GM12878 (cell line): ENCODE measurements around the gene NOD2. TPM values are rescaled to one million over a fixed set of nuclear protein-coding genes. Genes with fewer than 3 reads are reported as not detected.

Source experiments
- BHLHE40 ChIP-seq, 2 experiments: fragments of 450-650 bp in 1 of 2; IDR thresholded peaks; 2 replicates each; pipeline ENCODE4 v1.6.1; 2011 to 2017; ENCODE audit warnings: low read depth in 2 of 2, borderline replicate concordance in 1 of 2, improper control_type of control experiment in 1 of 2, low read length in 1 of 2, mild to moderate bottlenecking in 1 of 2
- CBX3 ChIP-seq: fragments of 200-600 bp; sonication (generic); IDR thresholded peaks from 2 replicates; pipeline ENCODE4 v1.6.1; 2016; ENCODE audit warnings: low read depth, borderline replicate concordance
- HSF1 ChIP-seq: fragments of 150-350 bp; IDR thresholded peaks from 2 replicates; pipeline ENCODE4 v1.6.1; 2014; ENCODE audit warnings: mild to moderate bottlenecking, low read depth, low read length
- JUND ChIP-seq: IDR thresholded peaks from 2 replicates; pipeline ENCODE4 v1.6.1; 2012; ENCODE audit warnings: low read depth, mild to moderate bottlenecking, low read length, improper control_type of control experiment, moderate library complexity
- KLF5 ChIP-seq: fragments of 450-650 bp; IDR thresholded peaks from 2 replicates; pipeline ENCODE4 v1.6.1; 2014; ENCODE audit warnings: mild to moderate bottlenecking; ENCODE audit not compliant: partially characterized antibody
- MAX ChIP-seq: IDR thresholded peaks from 2 replicates; pipeline ENCODE4 v1.6.1; 2012; ENCODE audit warnings: low read depth, low read length, improper control_type of control experiment
- MTA2 ChIP-seq: fragments of 450-650 bp; IDR thresholded peaks from 2 replicates; pipeline ENCODE4 v1.6.1; 2016; ENCODE audit warnings: low read depth, mild to moderate bottlenecking, moderate library complexity
- NRF1 ChIP-seq: conservative IDR thresholded peaks from 2 replicates; pipeline ENCODE4 v1.6.1; 2011; ENCODE audit warnings: mild to moderate bottlenecking, low read depth, low read length, improper control_type of control experiment
- POLR2AphosphoS2 ChIP-seq: IDR thresholded peaks from 2 replicates; pipeline ENCODE4 v1.6.1; 2011; ENCODE audit warnings: low read depth, mild to moderate bottlenecking, low read length, improper control_type of control experiment, moderate library complexity
- RAD21 ChIP-seq: IDR thresholded peaks from 2 replicates; pipeline ENCODE4 v1.6.1; 2011; ENCODE audit warnings: mild to moderate bottlenecking, low read depth, low read length, moderate library complexity; ENCODE audit not compliant: insufficient read depth
- RUNX3 ChIP-seq: IDR thresholded peaks from 2 replicates; pipeline ENCODE4 v1.6.1; 2012; ENCODE audit warnings: low read length, inconsistent platforms
- SIN3A ChIP-seq: IDR thresholded peaks from 2 replicates; pipeline ENCODE4 v1.6.1; 2012; ENCODE audit warnings: low read depth, low read length, improper control_type of control experiment
- SMC3 ChIP-seq: IDR thresholded peaks from 2 replicates; pipeline ENCODE4 v1.6.1; 2011; ENCODE audit warnings: low read length, improper control_type of control experiment, borderline replicate concordance
- TBL1XR1 ChIP-seq: IDR thresholded peaks from 2 replicates; pipeline ENCODE4 v1.6.1; 2012; ENCODE audit warnings: low read depth, low read length, improper control_type of control experiment
- TCF12 ChIP-seq: IDR thresholded peaks from 2 replicates; pipeline ENCODE4 v1.6.1; 2011; ENCODE audit warnings: low read depth, mild to moderate bottlenecking, low read length
- TCF3 ChIP-seq: IDR thresholded peaks from 2 replicates; pipeline ENCODE4 v1.6.1; 2012; ENCODE audit warnings: low read depth, mild to moderate bottlenecking, low read length, borderline replicate concordance; ENCODE audit not compliant: insufficient read depth
- WRNIP1 ChIP-seq: IDR thresholded peaks from 2 replicates; pipeline ENCODE4 v1.6.1; 2011; ENCODE audit warnings: low read depth, low read length, improper control_type of control experiment, borderline replicate concordance
- ZBTB11 ChIP-seq: fragments of 450-650 bp; formaldehyde crosslinking; IDR thresholded peaks from 2 replicates; pipeline ENCODE4 v1.5.0; 2022; ENCODE audit warnings: mild to moderate bottlenecking, missing genetic modification characterization
- ZNF207 ChIP-seq: fragments of 450-650 bp; IDR thresholded peaks from 2 replicates; pipeline ENCODE4 v1.6.1; 2014; ENCODE audit warnings: antibody characterized with exemption, mild to moderate bottlenecking, borderline replicate concordance
- ZNF217 ChIP-seq: fragments of 450-650 bp; IDR thresholded peaks from 2 replicates; pipeline ENCODE4 v1.6.1; 2017; ENCODE audit warnings: antibody characterized with exemption, mild to moderate bottlenecking
- ZZZ3 ChIP-seq: IDR thresholded peaks from 2 replicates; pipeline ENCODE4 v1.6.1; 2011; ENCODE audit warnings: low read depth; ENCODE audit not compliant: control insufficient read depth, insufficient read length
- polyA plus RNA-seq, 11 experiments: library from polyadenylated mRNA; depleted of rRNA in 4 of 11; unstranded in 6 of 11; stranded (reverse) in 5 of 11; fragments of >200 nt; fragmentation: Nextera tagmentation in 4 of 11; fragmentation: Illumina TruSeq in 1 of 11; extraction: Ambion mirVana in 4 of 11; extraction: Trizol in 1 of 11; gene quantifications; 1 replicate in 1 of 11; 2 replicates in 10 of 11; pipeline versions ENCODE4 v1.2.1 to v1.2.3, GENCODE V29; 2011 to 2016; ENCODE audit warnings: inconsistent platforms in 2 of 11, missing spikeins in 2 of 11, low read depth in 1 of 11
- total RNA-seq, 4 experiments: library from RNA; depleted of rRNA in 3 of 4; stranded (reverse); fragments of >200 nt in 3 of 4; fragmentation: Illumina TruSeq in 1 of 4; extraction: Trizol in 1 of 4; gene quantifications; 2 replicates each; pipeline versions ENCODE4 v1.2.1 to v1.2.3, GENCODE V29; 2013 to 2021
- TF ChIP-seq, protein P1 (sequence below): IDR thresholded peaks from 2 replicates; pipeline ENCODE4 v1.6.1; 2012; ENCODE audit warnings: low read depth, low read length, improper control_type of control experiment
- TF ChIP-seq, protein P2 (sequence below): IDR thresholded peaks from 2 replicates; pipeline ENCODE4 v1.6.1; 2011; ENCODE audit warnings: low read depth, low read length, improper control_type of control experiment, borderline replicate concordance

The NOD2 gene
- total and polyA plus RNA-seq, 10 of the 15 experiments (the other 5 are each of a cell fraction or from before 2014, with no cell fraction given) = 1.0 to 18.6 (median 6.7) TPM

DNA sequence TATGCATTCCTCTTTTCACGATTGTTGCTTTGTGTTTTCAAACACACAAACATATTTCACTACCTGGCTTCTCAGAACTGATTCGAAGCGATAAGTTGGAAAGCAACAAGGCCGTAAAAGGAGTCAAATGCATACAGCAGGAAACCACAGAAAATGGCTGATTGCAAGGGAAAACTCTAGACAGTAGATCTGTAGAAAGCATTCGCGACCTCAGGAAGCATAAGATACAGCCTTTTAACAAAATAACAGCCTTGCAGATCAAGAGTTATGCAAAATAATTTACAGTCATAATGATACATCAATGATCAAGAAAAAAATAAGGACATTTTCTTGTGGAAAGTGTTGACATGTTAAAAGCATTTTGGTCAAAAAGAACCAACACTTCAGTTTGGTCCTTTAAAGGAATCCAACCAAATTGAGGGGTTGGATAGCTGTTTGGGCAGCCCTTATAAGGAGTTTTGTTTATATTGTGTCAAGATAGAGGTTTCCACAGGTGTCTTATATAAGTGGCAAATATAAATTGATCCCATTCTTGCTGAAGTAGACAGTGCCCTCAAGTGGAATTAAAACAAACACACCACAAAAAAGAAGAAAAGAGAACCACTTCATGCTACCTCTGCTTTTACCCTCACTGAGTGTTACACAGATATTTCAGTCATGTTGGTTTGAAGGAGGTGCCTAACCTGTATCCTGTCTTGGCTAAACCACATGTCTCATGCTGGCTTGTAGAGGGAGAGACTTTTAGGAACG, 54.0 kb downstream of the NOD2 start (continued):
- TF ChIP-seq, protein P1, sequence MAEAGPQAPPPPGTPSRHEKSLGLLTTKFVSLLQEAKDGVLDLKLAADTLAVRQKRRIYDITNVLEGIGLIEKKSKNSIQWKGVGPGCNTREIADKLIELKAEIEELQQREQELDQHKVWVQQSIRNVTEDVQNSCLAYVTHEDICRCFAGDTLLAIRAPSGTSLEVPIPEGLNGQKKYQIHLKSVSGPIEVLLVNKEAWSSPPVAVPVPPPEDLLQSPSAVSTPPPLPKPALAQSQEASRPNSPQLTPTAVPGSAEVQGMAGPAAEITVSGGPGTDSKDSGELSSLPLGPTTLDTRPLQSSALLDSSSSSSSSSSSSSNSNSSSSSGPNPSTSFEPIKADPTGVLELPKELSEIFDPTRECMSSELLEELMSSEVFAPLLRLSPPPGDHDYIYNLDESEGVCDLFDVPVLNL = no peak
- TF ChIP-seq ZBTB11 (CRISPR knock-in tag) = no peak
- TF ChIP-seq NRF1 = no peak
- TF ChIP-seq, protein P2, sequence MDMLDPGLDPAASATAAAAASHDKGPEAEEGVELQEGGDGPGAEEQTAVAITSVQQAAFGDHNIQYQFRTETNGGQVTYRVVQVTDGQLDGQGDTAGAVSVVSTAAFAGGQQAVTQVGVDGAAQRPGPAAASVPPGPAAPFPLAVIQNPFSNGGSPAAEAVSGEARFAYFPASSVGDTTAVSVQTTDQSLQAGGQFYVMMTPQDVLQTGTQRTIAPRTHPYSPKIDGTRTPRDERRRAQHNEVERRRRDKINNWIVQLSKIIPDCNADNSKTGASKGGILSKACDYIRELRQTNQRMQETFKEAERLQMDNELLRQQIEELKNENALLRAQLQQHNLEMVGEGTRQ = no peak
- TF ChIP-seq RAD21 = peak; percentile 79
- TF ChIP-seq HSF1 = no peak
- TF ChIP-seq ZNF207 = no peak
- no peak for TF ChIP-seq TBL1XR1
- TF ChIP-seq MAX = no peak
- no peak for TF ChIP-seq WRNIP1
- no peak for TF ChIP-seq SIN3A
- TF ChIP-seq SMC3 = peak; percentile 64; the same call in 1 of the 2 replicates
- TF ChIP-seq POLR2AphosphoS2 = no peak
- TF ChIP-seq TCF12 = no peak
- TF ChIP-seq ZZZ3 = no peak
- TF ChIP-seq JUND = no peak
- TF ChIP-seq KLF5 = no peak
- TF ChIP-seq ZNF217 = no peak
- no peak; the same call in 1 of the 2 replicates for TF ChIP-seq MTA2
- no peak for TF ChIP-seq TCF3
- no peak for TF ChIP-seq BHLHE40 (IDR thresholded peaks at IDR 0.05; ENCODE audit: borderline replicate concordance in 1 of 2, low read depth in 2 of 2, low read length in 1 of 2)
- no peak for TF ChIP-seq CBX3
- peak; percentile 79 for TF ChIP-seq RUNX3
